Measurements from ENCODE around the gene NTSR1. TPM values are rescaled to one million over a fixed set of nuclear protein-coding genes. Genes with fewer than 3 reads are reported as not detected.

NTSR1 gene
- total and polyA plus RNA-seq, 2 of the 13 experiments (the other 11 are each of a cell fraction or from before 2014, with no cell fraction given), result 0.09 to 0.12 TPM

GRCh38 chr20:62791301-62792181 lies 82.9 kb downstream of the NTSR1 start (continued):
- no peak for TF ChIP-seq ZNF407 (CRISPR knock-in tag; IDR thresholded peaks at IDR 0.05; ENCODE audit: not compliant biosample characterization)
- peak; percentile 84; the same call in 1 of the 2 replicates for TF ChIP-seq HNRNPL (IDR thresholded peaks at IDR 0.05; ENCODE audit: low read depth, low read length)
- TF ChIP-seq HIVEP1 (CRISPR knock-in tag; IDR thresholded peaks at IDR 0.05), result 0 out of 2 replicates have a peak, but pooled peaks have one; percentile 38
- TF ChIP-seq ZNF839 (CRISPR knock-in tag; IDR thresholded peaks at IDR 0.05; ENCODE audit: borderline replicate concordance), result peak; percentile 37; the same call in 1 of the 2 replicates
- TF ChIP-seq ZNF773 (CRISPR knock-in tag; IDR thresholded peaks at IDR 0.05; ENCODE audit: borderline replicate concordance), result no peak
- no peak for TF ChIP-seq ZFP36 (IDR thresholded peaks at IDR 0.05; ENCODE audit: borderline replicate concordance, low read depth, low read length, partially characterized antibody)
- no peak for TF ChIP-seq ZNF326 (CRISPR knock-in tag; IDR thresholded peaks at IDR 0.05; ENCODE audit: borderline replicate concordance)
- no peak for TF ChIP-seq ZNF816 (CRISPR knock-in tag; IDR thresholded peaks at IDR 0.05; ENCODE audit: borderline replicate concordance)
- TF ChIP-seq CCAR2 (optimal IDR thresholded peaks at IDR 0.05; ENCODE audit: low read depth, low read length), result no peak
- TF ChIP-seq GATAD1 (CRISPR knock-in tag; IDR thresholded peaks at IDR 0.05), result peak; percentile 78
- TF ChIP-seq BORCS8-MEF2B (CRISPR knock-in tag; IDR thresholded peaks at IDR 0.05), result 0 out of 2 replicates have a peak, but pooled peaks have one; percentile 12
- TF ChIP-seq ZXDC (CRISPR knock-in tag; IDR thresholded peaks at IDR 0.05), result no peak
- no peak for TF ChIP-seq TMF1 (CRISPR knock-in tag; IDR thresholded peaks at IDR 0.05; ENCODE audit: low read depth)
- TF ChIP-seq FOXM1 (CRISPR knock-in tag; IDR thresholded peaks at IDR 0.05), result no peak
- TF ChIP-seq TBX2 (CRISPR knock-in tag; IDR thresholded peaks at IDR 0.05; ENCODE audit: borderline replicate concordance), result peak; percentile 78
- no peak for TF ChIP-seq POLR2A (IDR thresholded peaks at IDR 0.05; ENCODE audit: insufficient read depth in 1 of 2, low read depth in 2 of 2, low read length in 2 of 2)
- TF ChIP-seq SNRNP70 (IDR thresholded peaks at IDR 0.05; ENCODE audit: low read depth, low read length), result no peak
